H1 (cell line): ENCODE data around the gene DHDDS. TPM values are rescaled to one million over a fixed set of nuclear protein-coding genes. Genes with fewer than 3 reads are reported as not detected.

Experiments used
- CTCF ChIA-PET: fragments of 300-600 bp; sonication (Branson Sonifier 250); formaldehyde crosslinking; loops from one replicate; lab custom pipeline; 2021; ENCODE audit not compliant: partially characterized antibody; lab: Charles Lee
- POLR2A ChIA-PET: fragments of 300-600 bp; sonication (Branson Sonifier 250); formaldehyde crosslinking; loops from one replicate; lab custom pipeline; 2021; ENCODE audit warnings: inconsistent platforms; ENCODE audit not compliant: partially characterized antibody; lab: Charles Lee
- DNase-seq, 2 experiments: peaks; one replicate each; pipeline versions ENCODE4 v3.0.0 to v3.0.0-alpha.2; 2010 to 2022; ENCODE audit warnings: low spot score in 2 of 2, low read depth in 1 of 2, mixed read lengths in 1 of 2
- FAIRE-seq: peaks from 2 replicates; lab custom pipeline; 2011; peaks lifted over from hg19 to GRCh38; lab: Jason Lieb, UNC
- H2AFZ ChIP-seq: 2 replicates; pipeline ENCODE4 v1.8.1; 2012; ENCODE audit warnings: low read length, inconsistent platforms
- H2AK5ac ChIP-seq: 2 replicates; pipeline ENCODE4 v1.6.1; 2013; ENCODE audit warnings: low read depth, low read length
- H2BK120ac ChIP-seq: replicated peaks from 2 replicates; pipeline ENCODE3; 2013; ENCODE audit warnings: low read depth, low read length, inconsistent platforms
- H2BK12ac ChIP-seq: 2 replicates; pipeline ENCODE4 v1.6.1; 2013; ENCODE audit warnings: low read depth, low read length
- H2BK15ac ChIP-seq: 2 replicates; pipeline ENCODE4 v1.6.1; 2013; ENCODE audit warnings: low read length
- H2BK20ac ChIP-seq: 2 replicates; pipeline ENCODE4 v1.6.1; 2013; ENCODE audit warnings: low read length
- H2BK5ac ChIP-seq: 2 replicates; pipeline ENCODE4 v1.6.1; 2013; ENCODE audit warnings: low read depth, low read length
- H3K14ac ChIP-seq: 2 replicates; pipeline ENCODE4 v1.6.1; 2013; ENCODE audit warnings: inconsistent platforms; ENCODE audit not compliant: insufficient read length
- H3K18ac ChIP-seq: 2 replicates; pipeline ENCODE4 v1.6.1; 2013; ENCODE audit warnings: low read length; ENCODE audit errors: extremely low read depth
- H3K23ac ChIP-seq: 2 replicates; pipeline ENCODE4 v1.6.1; 2013; ENCODE audit warnings: inconsistent platforms; ENCODE audit not compliant: insufficient read length
- H3K23me2 ChIP-seq: 2 replicates; pipeline ENCODE4 v1.6.1; 2013; ENCODE audit warnings: low read depth, low read length
- H3K27ac ChIP-seq: 2 replicates; pipeline ENCODE4 v1.6.1; 2011; ENCODE audit warnings: low read depth, low read length, inconsistent platforms
- H3K27me3 ChIP-seq, 4 experiments: replicated peaks in 1 of 4; 1 replicate in 1 of 4; 2 replicates in 3 of 4; pipeline versions ENCODE4 v1.6.1 to v1.8.1; 2011 to 2013; ENCODE audit warnings: low read length in 3 of 4, mild to moderate bottlenecking in 3 of 4, inconsistent platforms in 2 of 4, mixed read lengths in 2 of 4, moderate library complexity in 1 of 4; ENCODE audit not compliant: control insufficient read depth in 3 of 4, insufficient read depth in 3 of 4; ENCODE audit errors: extremely low read depth in 1 of 4
- H3K36me3 ChIP-seq, 4 experiments: 2 replicates each; pipeline versions ENCODE4 v1.6.1 to v1.8.1; 2011 to 2013; ENCODE audit warnings: mild to moderate bottlenecking in 4 of 4, low read length in 3 of 4, moderate library complexity in 2 of 4, control low read depth in 1 of 4, inconsistent platforms in 1 of 4; ENCODE audit not compliant: insufficient read depth in 4 of 4, control insufficient read depth in 2 of 4
- H3K4ac ChIP-seq: replicated peaks from 2 replicates; pipeline ENCODE3; 2013; ENCODE audit warnings: low read length, low read depth, mixed read lengths, inconsistent platforms; ENCODE audit not compliant: insufficient read length
- H3K4me1 ChIP-seq, 4 experiments: replicated peaks in 1 of 4; 1 replicate in 1 of 4; 2 replicates in 3 of 4; pipeline versions ENCODE4 v1.6.1 to v1.8.1; 2011 to 2013; ENCODE audit warnings: low read length in 3 of 4, inconsistent platforms in 2 of 4, mixed read lengths in 1 of 4; ENCODE audit not compliant: insufficient read depth in 4 of 4, control insufficient read depth in 3 of 4
- H3K4me2 ChIP-seq, 2 experiments: 2 replicates each; pipeline versions ENCODE4 v1.6.1 to v1.8.1; 2011 to 2013; ENCODE audit warnings: low read depth in 2 of 2, low read length in 2 of 2, control low read depth in 1 of 2, inconsistent platforms in 1 of 2, mild to moderate bottlenecking in 1 of 2; ENCODE audit not compliant: insufficient read depth in 1 of 2
- H3K4me3 ChIP-seq, 4 experiments: fragments of 200-600, 300-600 bp in 1 of 4; sonication (generic), shearing (Covaris generic), sonication (Bioruptor Twin) in 1 of 4; 2 replicates each; pipeline versions ENCODE4 v1.5.1 to v1.8.1; 2011 to 2016; ENCODE audit warnings: low read length in 4 of 4, low read depth in 3 of 4, control low read depth in 2 of 4, inconsistent platforms in 2 of 4, mild to moderate bottlenecking in 2 of 4, mixed read lengths in 1 of 4, moderate library complexity in 1 of 4; ENCODE audit not compliant: insufficient read depth in 2 of 4; ENCODE audit errors: extremely low read depth in 1 of 4
- H3K56ac ChIP-seq: replicated peaks from 2 replicates; pipeline ENCODE3; 2013; ENCODE audit warnings: low read depth, mild to moderate bottlenecking, mixed read lengths, low read length, inconsistent platforms; ENCODE audit not compliant: insufficient read length
- H3K79me1 ChIP-seq: 2 replicates; pipeline ENCODE4 v1.6.1; 2013; ENCODE audit warnings: low read depth, low read length, control low read depth
- H3K79me2 ChIP-seq, 2 experiments: 2 replicates each; pipeline versions ENCODE4 v1.6.1 to v1.8.1; 2012 to 2013; ENCODE audit warnings: low read length in 2 of 2, mild to moderate bottlenecking in 2 of 2, inconsistent platforms in 1 of 2; ENCODE audit not compliant: insufficient read depth in 2 of 2, control insufficient read depth in 1 of 2
- H3K9ac ChIP-seq, 4 experiments: replicated peaks in 1 of 4; 1 replicate in 1 of 4; 2 replicates in 3 of 4; pipeline versions ENCODE4 v1.6.1 to v1.8.1; 2011 to 2013; ENCODE audit warnings: low read depth in 3 of 4, low read length in 3 of 4, control low read depth in 2 of 4, mild to moderate bottlenecking in 2 of 4, moderate library complexity in 2 of 4, inconsistent platforms in 1 of 4; ENCODE audit errors: extremely low read depth in 1 of 4
- H3K9me3 ChIP-seq, 2 experiments: 2 replicates each; pipeline versions ENCODE4 v1.6.1 to v1.8.1; 2012 to 2013; ENCODE audit warnings: mild to moderate bottlenecking in 2 of 2, moderate library complexity in 2 of 2, control low read depth in 1 of 2, inconsistent platforms in 1 of 2, low read depth in 1 of 2, low read length in 1 of 2, mixed read lengths in 1 of 2; ENCODE audit not compliant: insufficient read depth in 2 of 2
- H4K20me1 ChIP-seq, 2 experiments: replicated peaks in 1 of 2; 2 replicates each; pipeline versions ENCODE3 to v1.8.1; 2011 to 2013; ENCODE audit warnings: inconsistent platforms in 2 of 2, low read length in 2 of 2, mild to moderate bottlenecking in 1 of 2; ENCODE audit not compliant: insufficient read depth in 2 of 2, control insufficient read depth in 1 of 2
- H4K5ac ChIP-seq: 2 replicates; pipeline ENCODE4 v1.6.1; 2013; ENCODE audit warnings: low read length, low read depth, mixed read lengths, inconsistent platforms; ENCODE audit not compliant: insufficient read length
- H4K8ac ChIP-seq: 2 replicates; pipeline ENCODE4 v1.8.0; 2013; ENCODE audit warnings: mild to moderate bottlenecking, moderate library complexity, low read length, inconsistent platforms; ENCODE audit not compliant: insufficient read depth; ENCODE audit errors: extremely low read depth
- H4K91ac ChIP-seq: replicated peaks from 2 replicates; pipeline ENCODE3; 2013; ENCODE audit warnings: low read length, mixed read lengths, inconsistent platforms; ENCODE audit not compliant: insufficient read length
- E2F6 ChIP-seq: IDR thresholded peaks from 2 replicates; pipeline ENCODE4 v1.6.1; 2012; ENCODE audit warnings: inconsistent platforms
- HDAC2 ChIP-seq, 2 experiments: fragments of 300-600 bp in 1 of 2; sonication (generic) in 1 of 2; IDR thresholded peaks; 2 replicates each; pipeline ENCODE4 v1.6.1; 2011 to 2012; ENCODE audit warnings: low read depth in 2 of 2, low read length in 2 of 2, mild to moderate bottlenecking in 2 of 2, moderate library complexity in 2 of 2, borderline replicate concordance in 1 of 2, inconsistent platforms in 1 of 2
- HDAC6 ChIP-seq: IDR thresholded peaks from one replicate; pipeline ENCODE4 v1.7.1; 2012; ENCODE audit warnings: low read depth, mild to moderate bottlenecking, inconsistent platforms, low read length, moderate library complexity
- MAFK ChIP-seq: IDR thresholded peaks from 2 replicates; pipeline ENCODE4 v1.6.1; 2012; ENCODE audit warnings: low read depth, mild to moderate bottlenecking, improper control_type of control experiment, low read length
- MAX ChIP-seq: IDR thresholded peaks from 2 replicates; pipeline ENCODE4 v1.6.1; 2012; ENCODE audit warnings: inconsistent platforms
- PHF8 ChIP-seq: fragments of 200-600 bp; sonication (generic); conservative IDR thresholded peaks from 2 replicates; pipeline ENCODE4 v1.7.1; 2012; ENCODE audit warnings: low read depth, mild to moderate bottlenecking, inconsistent platforms, low read length, moderate library complexity
- SAP30 ChIP-seq: fragments of 300-600 bp; sonication (generic); IDR thresholded peaks from 2 replicates; pipeline ENCODE4 v1.7.1; 2012; ENCODE audit warnings: low read length, moderate library complexity, mild to moderate bottlenecking, inconsistent platforms; ENCODE audit not compliant: insufficient read depth, insufficient replicate concordance
- SP2 ChIP-seq: IDR thresholded peaks from 2 replicates; pipeline ENCODE4 v1.6.1; 2012; ENCODE audit warnings: mild to moderate bottlenecking, low read length, inconsistent platforms
- TAF1 ChIP-seq: IDR thresholded peaks from 2 replicates; pipeline ENCODE4 v1.6.1; 2011; ENCODE audit warnings: mild to moderate bottlenecking, low read depth, low read length
- TAF7 ChIP-seq: optimal IDR thresholded peaks from 2 replicates; pipeline ENCODE3; 2011; ENCODE audit warnings: low read depth, mild to moderate bottlenecking, inconsistent platforms, low read length, moderate library complexity, borderline replicate concordance
- YY1 ChIP-seq: IDR thresholded peaks from 2 replicates; pipeline ENCODE4 v1.6.1; 2011; ENCODE audit warnings: low read depth, mild to moderate bottlenecking, low read length
- WGBS, 2 experiments: shearing (Covaris generic) in 1 of 2; methylation state at CpG; one replicate each; pipeline versions ENCODE4 v1.1.6 to v1.1.7; 2013 to 2015; ENCODE audit warnings: low lambda C conversion rate in 2 of 2, mixed read lengths in 2 of 2, inconsistent platforms in 1 of 2, low coverage in 1 of 2, missing lambda C conversion rate in 1 of 2; ENCODE audit not compliant: insufficient replicate concordance in 2 of 2, insufficient coverage in 1 of 2, insufficient read length in 1 of 2; ENCODE audit errors: extremely low coverage in 1 of 2, missing lambda C conversion rate in 1 of 2; 5-methylcytosine and 5-hydroxymethylcytosine counted together
- polyA plus RNA-seq, 7 experiments: library from polyadenylated mRNA; depleted of rRNA in 3 of 7; stranded (reverse) in 5 of 7; unstranded in 2 of 7; fragments of >200 nt in 5 of 7; fragments of 200-250 nt in 2 of 7; gene quantifications; 1 replicate in 5 of 7; 2 replicates in 1 of 7; 4 replicates in 1 of 7; pipeline versions ENCODE4 v1.2.1 to v1.2.3, GENCODE V29; 2011 to 2013; ENCODE audit warnings: missing spikeins in 2 of 7, mixed read lengths in 2 of 7
- total RNA-seq: library from RNA; stranded (reverse); fragmentation: NEBNext Ultra II Directional; extraction: Animal tissue kit (Norgen Biotek cat#: 25700); gene quantifications from 2 replicates; pipeline ENCODE4 v1.2.1, GENCODE V29; 2021

DHDDS gene
- total and polyA plus RNA-seq, 2 of the 8 experiments (the other 6 are each of a cell fraction or from before 2014, with no cell fraction given), result 28.3 to 44.6 TPM

- no peaks in the 10 kb centered on the region; the same call in 1 of the 2 replicates for H3K79me1 ChIP-seq
- H3K23me2 ChIP-seq, result peaks cover 29% of the 10 kb centered on the region
- H2BK12ac ChIP-seq, result peak overlapping the region; percentile 97
- DNase-seq (peak in 1 of 2 experiments; percentile 69), FAIRE-seq (no peak)
- H3K36me3 ChIP-seq, result peaks cover 8 to 54% (median 21%) of the 10 kb centered on the region in 4 experiments
- peak overlapping the region; percentile 94 for H3K27ac ChIP-seq
- H3K14ac ChIP-seq, result peak overlapping the region; percentile 24
- peak overlapping the region; percentile 99 for H3K18ac ChIP-seq
- peak overlapping the region; percentile 76; the same call in 1 of the 2 replicates for H2BK15ac ChIP-seq
- H2BK5ac ChIP-seq, result peak overlapping the region; percentile 99
- H2AK5ac ChIP-seq, result peak overlapping the region; percentile 97; the same call in 1 of the 2 replicates
- peak overlapping the region; percentile 74 for H4K8ac ChIP-seq
- no peaks in the 10 kb centered on the region for H3K27me3 ChIP-seq
- CTCF ChIA-PET, result interaction anchor here (0.8 to 3.1 kb wide), 8 partner anchors 8 to 136 kb away, joined by 3 to 16 read pairs (median 4); partner anchors contain the start of gene SH3BGRL3
- peak overlapping the region; percentile 98 for H4K5ac ChIP-seq
- peak overlapping the region; percentile 78 to 98 (median 89) for H3K4me3 ChIP-seq
- H2BK120ac ChIP-seq, result peak overlapping the region; percentile 80
- H3K9ac ChIP-seq, result peak overlapping the region; percentile 87 to 95 (median 92)
- peak overlapping the region; percentile 97 for H3K56ac ChIP-seq
- peak overlapping the region; percentile 87 for H4K91ac ChIP-seq
- no peak overlapping the region for H2AFZ ChIP-seq
- H3K9me3 ChIP-seq, result no peaks in the 10 kb centered on the region
- no peak overlapping the region for H3K23ac ChIP-seq
- H3K4me2 ChIP-seq, result peak overlapping the region; percentile 92 to 94
- H3K79me2 ChIP-seq, result peaks cover 12 to 57% of the 10 kb centered on the region in 2 experiments; a peak in 3 of 4 replicates
- peaks cover 0 to 8% of the 10 kb centered on the region in 2 experiments for H4K20me1 ChIP-seq
- WGBS, 2 experiments, result 1% methylated on average over 20 of the region's 20 CpGs; no CpG with 5 or more reads in 1 of the 2 experiments
- H3K4me1 ChIP-seq, result peaks cover 4 to 29% (median 11%) of the 10 kb centered on the region in 4 experiments
- H3K4ac ChIP-seq, result peak overlapping the region; percentile 82
- POLR2A ChIA-PET, result interaction anchor here (0.5 to 8.6 kb wide), 29 partner anchors 7 to 300 kb away, joined by 3 to 166 read pairs (median 4); partner anchors contain the start of genes CRYBG2, DHDDS, HMGN2 and PDIK1L
- peak overlapping the region; percentile 92 for H2BK20ac ChIP-seq
- TF ChIP-seq HDAC2 (IDR thresholded peaks at IDR 0.05; ENCODE audit: borderline replicate concordance in 1 of 2, low read depth in 2 of 2, low read length in 2 of 2) (no peak), YY1 (no peak), E2F6 (peak; percentile 33), PHF8 (peak; percentile 35; the same call in 1 of the 2 replicates), HDAC6 (no peak), MAFK (no peak), TAF1 (no peak; the same call in 1 of the 2 replicates), SAP30 (peak; percentile 83), TAF7 (peak; percentile 11), SP2 (no peak), MAX (peak; percentile 91)
Observed at GRCh38 chr1:26411624-26412074, 20.5 kb upstream of the DHDDS start.
